ENCODE results near the gene CYP4Z1.

GRCh38 chr1:47036764-47037163, 30.3 kb upstream of the CYP4Z1 start:
- TF ChIP-seq ZNF274 (IDR thresholded peaks at IDR 0.05; ENCODE audit: low read depth, low read length) (no peak), YY1 (IDR thresholded peaks at IDR 0.05; ENCODE audit: insufficient read depth, insufficient read length) (no peak), SUZ12 (IDR thresholded peaks at IDR 0.05; ENCODE audit: extremely low read depth, insufficient read depth, insufficient read length) (no peak)
